GM12878 (cell line): Measurements from ENCODE around the gene KCNK4.

Experiments
- DPF2 ChIP-seq: fragments of 450-650 bp; IDR thresholded peaks from 2 replicates; pipeline ENCODE4 v1.6.1; 2017; ENCODE audit warnings: mild to moderate bottlenecking
- ESRRA ChIP-seq: IDR thresholded peaks from 2 replicates; pipeline ENCODE4 v1.6.1; 2012; ENCODE audit warnings: mild to moderate bottlenecking, low read length, improper control_type of control experiment
- EZH2 ChIP-seq: IDR thresholded peaks from 2 replicates; pipeline ENCODE4 v1.6.1; 2012; ENCODE audit warnings: low read depth, mild to moderate bottlenecking, control low read depth, inconsistent platforms, low read length, borderline replicate concordance; ENCODE audit not compliant: control insufficient read depth
- NFIC ChIP-seq: IDR thresholded peaks from 2 replicates; pipeline ENCODE4 v1.6.1; 2012; ENCODE audit warnings: low read depth, mild to moderate bottlenecking, inconsistent platforms, low read length, moderate library complexity
- POLR2A ChIP-seq: IDR thresholded peaks from 2 replicates; pipeline ENCODE4 v1.6.1; 2011; ENCODE audit warnings: low read depth, mild to moderate bottlenecking, low read length
- POLR2AphosphoS5 ChIP-seq: IDR thresholded peaks from 2 replicates; pipeline ENCODE4 v1.6.1; 2011; ENCODE audit warnings: mild to moderate bottlenecking, low read length, inconsistent platforms
- RAD21 ChIP-seq: IDR thresholded peaks from 2 replicates; pipeline ENCODE4 v1.6.1; 2011; ENCODE audit warnings: mild to moderate bottlenecking, low read depth, low read length, moderate library complexity; ENCODE audit not compliant: insufficient read depth
- RAD51 ChIP-seq: fragments of 450-650 bp; IDR thresholded peaks from 2 replicates; pipeline ENCODE4 v1.6.1; 2016; ENCODE audit warnings: moderate library complexity, mild to moderate bottlenecking, inconsistent platforms
- TARDBP ChIP-seq: IDR thresholded peaks from 2 replicates; pipeline ENCODE4 v1.6.1; 2016; ENCODE audit warnings: borderline replicate concordance
- TCF3 ChIP-seq: IDR thresholded peaks from 2 replicates; pipeline ENCODE4 v1.6.1; 2012; ENCODE audit warnings: low read depth, mild to moderate bottlenecking, low read length, borderline replicate concordance; ENCODE audit not compliant: insufficient read depth
- TF ChIP-seq, protein P1 (sequence below): IDR thresholded peaks from 2 replicates; pipeline ENCODE4 v1.6.1; 2012; ENCODE audit warnings: low read length, inconsistent platforms
- TF ChIP-seq, protein P2 (sequence below), 3 experiments: IDR thresholded peaks in 2 of 3; conservative IDR thresholded peaks in 1 of 3; 2 replicates each; pipeline ENCODE4 v1.5.1; 2011; ENCODE audit warnings: low read depth in 3 of 3, low read length in 3 of 3, mild to moderate bottlenecking in 3 of 3, control low read depth in 2 of 3, moderate library complexity in 2 of 3, inconsistent platforms in 1 of 3, mixed read lengths in 1 of 3; ENCODE audit not compliant: control insufficient read depth in 2 of 3, insufficient read depth in 1 of 3; ENCODE audit errors: extremely low read depth in 1 of 3

DNA sequence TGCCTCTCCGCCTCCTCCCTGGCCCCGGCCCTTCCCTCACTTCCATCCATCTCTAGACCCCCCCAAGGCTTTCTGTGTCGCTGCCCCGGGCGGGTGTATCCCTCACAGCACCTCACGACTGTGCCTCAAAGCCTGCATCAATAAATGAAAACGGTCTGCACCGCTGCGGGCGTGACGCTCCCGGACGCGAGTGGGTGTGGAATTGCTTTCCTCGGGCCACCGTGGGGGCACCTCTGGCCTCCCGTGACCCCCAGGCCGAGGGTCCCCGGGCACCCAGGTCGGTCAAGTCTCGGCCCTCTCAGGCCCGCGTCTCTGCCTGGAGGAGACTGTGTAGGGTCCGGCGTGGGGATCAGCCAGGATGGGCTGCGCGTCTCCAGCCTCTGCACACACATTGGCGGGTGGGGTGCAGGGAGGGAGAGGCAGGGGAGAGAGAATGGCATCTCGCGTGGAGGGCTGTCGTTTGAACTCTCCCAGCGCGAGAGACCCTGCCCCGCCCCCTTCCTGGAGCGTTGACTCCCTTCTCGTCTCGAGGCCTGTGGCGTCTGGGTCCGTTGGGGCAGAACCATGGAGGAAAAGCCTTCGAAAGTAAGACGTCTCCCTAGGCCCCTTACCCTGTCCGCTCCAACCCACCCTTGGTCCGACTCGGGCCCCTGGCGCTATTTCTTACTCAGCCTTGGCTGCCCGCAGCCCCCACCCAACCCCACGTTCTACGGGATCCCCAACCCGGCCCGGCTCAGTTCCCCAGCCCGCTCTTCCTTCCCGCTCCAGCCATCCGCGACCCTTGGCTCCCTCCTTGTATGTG, 8.9 kb downstream of the KCNK4 start, which contains the start of gene CATSPERZ:
- TF ChIP-seq RAD21 (no peak), DPF2 (no peak), POLR2A (no peak), RAD51 (no peak), TCF3 (no peak), TARDBP (no peak), NFIC (no peak), POLR2AphosphoS5 (no peak), EZH2 (no peak), ESRRA (no peak)
- TF ChIP-seq, protein P1, sequence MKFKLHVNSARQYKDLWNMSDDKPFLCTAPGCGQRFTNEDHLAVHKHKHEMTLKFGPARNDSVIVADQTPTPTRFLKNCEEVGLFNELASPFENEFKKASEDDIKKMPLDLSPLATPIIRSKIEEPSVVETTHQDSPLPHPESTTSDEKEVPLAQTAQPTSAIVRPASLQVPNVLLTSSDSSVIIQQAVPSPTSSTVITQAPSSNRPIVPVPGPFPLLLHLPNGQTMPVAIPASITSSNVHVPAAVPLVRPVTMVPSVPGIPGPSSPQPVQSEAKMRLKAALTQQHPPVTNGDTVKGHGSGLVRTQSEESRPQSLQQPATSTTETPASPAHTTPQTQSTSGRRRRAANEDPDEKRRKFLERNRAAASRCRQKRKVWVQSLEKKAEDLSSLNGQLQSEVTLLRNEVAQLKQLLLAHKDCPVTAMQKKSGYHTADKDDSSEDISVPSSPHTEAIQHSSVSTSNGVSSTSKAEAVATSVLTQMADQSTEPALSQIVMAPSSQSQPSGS = no peak
- TF ChIP-seq, protein P2, sequence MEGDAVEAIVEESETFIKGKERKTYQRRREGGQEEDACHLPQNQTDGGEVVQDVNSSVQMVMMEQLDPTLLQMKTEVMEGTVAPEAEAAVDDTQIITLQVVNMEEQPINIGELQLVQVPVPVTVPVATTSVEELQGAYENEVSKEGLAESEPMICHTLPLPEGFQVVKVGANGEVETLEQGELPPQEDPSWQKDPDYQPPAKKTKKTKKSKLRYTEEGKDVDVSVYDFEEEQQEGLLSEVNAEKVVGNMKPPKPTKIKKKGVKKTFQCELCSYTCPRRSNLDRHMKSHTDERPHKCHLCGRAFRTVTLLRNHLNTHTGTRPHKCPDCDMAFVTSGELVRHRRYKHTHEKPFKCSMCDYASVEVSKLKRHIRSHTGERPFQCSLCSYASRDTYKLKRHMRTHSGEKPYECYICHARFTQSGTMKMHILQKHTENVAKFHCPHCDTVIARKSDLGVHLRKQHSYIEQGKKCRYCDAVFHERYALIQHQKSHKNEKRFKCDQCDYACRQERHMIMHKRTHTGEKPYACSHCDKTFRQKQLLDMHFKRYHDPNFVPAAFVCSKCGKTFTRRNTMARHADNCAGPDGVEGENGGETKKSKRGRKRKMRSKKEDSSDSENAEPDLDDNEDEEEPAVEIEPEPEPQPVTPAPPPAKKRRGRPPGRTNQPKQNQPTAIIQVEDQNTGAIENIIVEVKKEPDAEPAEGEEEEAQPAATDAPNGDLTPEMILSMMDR (IDR thresholded peaks at IDR 0.05 in 2 of 3, conservative IDR thresholded peaks at IDR 0.05 in 1 of 3; ENCODE audit: control insufficient read depth in 2 of 3, extremely low read depth in 1 of 3, insufficient read depth in 1 of 3, low read depth in 3 of 3, low read length in 3 of 3) = no peak
